Activated T-helper 1 cell treated with anti-CD3 and anti-CD28 coated beads, Interleukin-12 subunit alpha, Interleukin-12 subunit beta, Interleukin-2, Interleukin-4 antibody, amounts not matched to agents 30 ng/mL and 10 ng/mL and 1 ng/mL, durations not matched to agents 14 hours and 24 hours and 36 hours (primary cell): ENCODE measurements around the gene DDX41. TPM values are rescaled to one million over a fixed set of nuclear protein-coding genes. Genes with fewer than 3 reads are reported as not detected.
A peak's percentile ranks its signal among the peaks of the same experiment; 100 is the strongest.

Experiments used
- DNase-seq: peaks from one replicate; pipeline ENCODE4 v3.0.0; 2021; ENCODE audit warnings: low spot score
- H3K27ac Mint-ChIP-seq: one replicate; pipeline ENCODE4 v1.8.0; 2021; ENCODE audit warnings: mild to moderate bottlenecking, mixed read lengths
- H3K27me3 Mint-ChIP-seq: one replicate; pipeline ENCODE4 v1.8.0; 2022; ENCODE audit warnings: mild to moderate bottlenecking, moderate library complexity, mixed read lengths; ENCODE audit not compliant: insufficient read depth
- H3K36me3 Mint-ChIP-seq: one replicate; pipeline ENCODE4 v1.8.0; 2021; ENCODE audit warnings: low read depth, mixed read lengths
- H3K4me1 Mint-ChIP-seq: one replicate; pipeline ENCODE4 v1.8.0; 2021; ENCODE audit warnings: low read depth, mixed read lengths
- H3K4me3 Mint-ChIP-seq: one replicate; pipeline ENCODE4 v1.8.0; 2021; ENCODE audit warnings: mild to moderate bottlenecking, moderate library complexity, mixed read lengths
- H3K9me3 Mint-ChIP-seq: one replicate; pipeline ENCODE4 v1.8.0; 2021; ENCODE audit warnings: mixed read lengths
- intact Hi-C: fragments of 100-400 bp; cut with micrococcal nuclease; formaldehyde crosslinking; loops from one replicate; pipeline ENCODE4 v1.15.1; 2024
- total RNA-seq: library from RNA; stranded (reverse); gene quantifications from 2 replicates; pipeline ENCODE4 v1.2.3, GENCODE V29; 2022

The DDX41 gene
- total RNA-seq, 1 donor from 2014 or later, result 166 TPM

- no peaks in the 10 kb centered on the region for H3K27me3 Mint-ChIP-seq
- peaks cover 22% of the 10 kb centered on the region for H3K36me3 Mint-ChIP-seq
- no peak for DNase-seq
- H3K27ac Mint-ChIP-seq, result peak overlapping the region; percentile 23
- H3K9me3 Mint-ChIP-seq, result no peaks in the 10 kb centered on the region
- no peak overlapping the region for H3K4me3 Mint-ChIP-seq
- no peaks in the 10 kb centered on the region for H3K4me1 Mint-ChIP-seq
- intact Hi-C loops, result no loop called here
Measured at GRCh38 chr5:177531209-177531940, 14.6 kb upstream of the DDX41 start.

GRCh38 chr5:177530638-177531037 is 13.9 kb upstream of the DDX41 start:
- intact Hi-C loops, result no loop called here
- no peak for DNase-seq
- Mint-ChIP-seq H3K9me3 (no peaks in the 10 kb centered on the region), H3K27ac (peak overlapping the region; percentile 23), H3K4me3 (no peak overlapping the region), H3K27me3 (no peaks in the 10 kb centered on the region), H3K36me3 (peaks cover 23% of the 10 kb centered on the region), H3K4me1 (no peaks in the 10 kb centered on the region)

DNA sequence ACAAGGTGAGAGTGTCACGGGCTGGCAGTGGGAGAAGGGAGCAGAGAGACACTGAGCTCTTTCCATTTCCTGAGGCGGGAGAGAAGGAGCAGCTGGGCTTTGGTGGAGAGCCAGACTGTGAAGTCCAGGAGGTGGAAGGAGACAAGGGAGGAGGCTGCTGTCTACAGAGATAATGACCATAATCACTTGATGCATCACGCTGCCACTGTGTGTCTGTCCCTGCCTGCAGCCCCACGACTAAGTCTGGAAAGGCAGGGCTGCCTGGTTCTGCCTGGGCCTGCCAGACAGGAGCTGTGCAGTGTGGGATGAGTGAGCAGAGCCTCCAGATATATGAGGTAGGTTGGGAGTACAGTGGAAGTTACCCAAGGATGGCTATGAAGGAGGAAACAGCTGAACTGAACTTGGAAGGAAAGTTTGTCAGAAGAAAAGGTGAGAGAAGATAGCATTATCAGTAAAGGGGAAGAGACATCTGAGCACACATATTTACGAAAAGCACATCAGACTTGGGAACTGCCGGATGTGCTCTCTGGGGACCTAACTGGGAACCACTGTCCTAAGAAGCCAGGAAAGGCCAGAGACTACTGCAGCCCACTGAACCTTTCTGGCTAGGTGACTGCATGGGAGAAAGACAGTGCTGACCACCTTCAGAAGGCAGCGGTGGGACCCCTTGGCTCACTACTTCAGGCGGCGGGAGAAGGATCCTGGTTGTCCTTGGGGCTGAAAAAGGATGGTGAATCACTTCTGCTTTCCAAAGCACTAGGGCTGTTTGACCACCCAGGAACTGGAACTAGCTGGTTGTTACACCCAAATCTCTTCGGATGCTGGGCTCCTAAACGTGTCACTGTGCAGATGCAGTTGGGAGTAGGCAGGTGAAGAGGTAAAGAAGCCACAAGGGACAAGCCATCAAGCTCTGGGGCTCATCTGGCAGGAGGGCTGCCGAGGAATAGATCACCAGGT is 12.8 kb upstream of the DDX41 start:
- Mint-ChIP-seq H3K27me3 (no peaks in the 10 kb centered on the region), H3K27ac (no peak overlapping the region), H3K36me3 (peaks cover 24% of the 10 kb centered on the region), H3K9me3 (no peaks in the 10 kb centered on the region), H3K4me3 (no peak overlapping the region), H3K4me1 (no peaks in the 10 kb centered on the region)
- DNase-seq, result no peak
- intact Hi-C loops, result no loop called here

- H3K9me3 Mint-ChIP-seq, result no peaks in the 10 kb centered on the region
- no peaks in the 10 kb centered on the region for H3K4me1 Mint-ChIP-seq
- H3K27ac Mint-ChIP-seq, result no peak overlapping the region
- intact Hi-C loops, result no loop called here
- no peak overlapping the region for H3K4me3 Mint-ChIP-seq
- DNase-seq, result no peak
- peaks cover 20% of the 10 kb centered on the region for H3K36me3 Mint-ChIP-seq
- H3K27me3 Mint-ChIP-seq, result no peaks in the 10 kb centered on the region
Measured at GRCh38 chr5:177528631-177529030, 11.9 kb upstream of the DDX41 start.

- H3K9me3 Mint-ChIP-seq, result no peaks in the 10 kb centered on the region
- intact Hi-C loops, result no loop called here
- H3K27ac Mint-ChIP-seq, result no peak overlapping the region
- H3K4me1 Mint-ChIP-seq, result no peaks in the 10 kb centered on the region
- H3K27me3 Mint-ChIP-seq, result no peaks in the 10 kb centered on the region
- no peak for DNase-seq
- H3K4me3 Mint-ChIP-seq, result no peak overlapping the region
- H3K36me3 Mint-ChIP-seq, result peaks cover 20% of the 10 kb centered on the region
Measured at GRCh38 chr5:177527595-177527994, 10.8 kb upstream of the DDX41 start.

DNA sequence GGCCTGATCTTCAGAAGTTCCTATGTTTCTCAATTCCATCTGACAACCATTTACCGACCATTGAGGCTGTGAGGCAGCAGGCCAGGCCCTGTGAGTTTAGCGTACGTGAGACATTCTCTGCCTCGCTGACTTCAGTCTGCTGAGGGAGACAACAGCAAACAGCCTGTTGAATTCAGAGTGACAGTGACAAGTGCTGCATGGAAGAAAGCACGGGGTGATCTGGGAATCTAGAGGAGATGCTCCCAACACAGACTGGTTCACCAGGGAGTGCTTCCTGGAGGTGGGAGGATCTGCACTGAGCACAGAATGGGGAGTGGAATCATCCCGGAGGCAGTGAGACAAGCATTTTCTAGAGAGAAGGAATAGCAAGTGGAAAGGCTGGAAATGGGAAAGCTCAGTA is 10.0 kb upstream of the DDX41 start:
- Mint-ChIP-seq H3K36me3 (peaks cover 17% of the 10 kb centered on the region), H3K4me3 (no peak overlapping the region), H3K27me3 (no peaks in the 10 kb centered on the region), H3K27ac (no peak overlapping the region), H3K9me3 (no peaks in the 10 kb centered on the region), H3K4me1 (peaks cover under 1% of the 10 kb centered on the region)
- intact Hi-C loops, result no loop called here
- no peak for DNase-seq

DNA sequence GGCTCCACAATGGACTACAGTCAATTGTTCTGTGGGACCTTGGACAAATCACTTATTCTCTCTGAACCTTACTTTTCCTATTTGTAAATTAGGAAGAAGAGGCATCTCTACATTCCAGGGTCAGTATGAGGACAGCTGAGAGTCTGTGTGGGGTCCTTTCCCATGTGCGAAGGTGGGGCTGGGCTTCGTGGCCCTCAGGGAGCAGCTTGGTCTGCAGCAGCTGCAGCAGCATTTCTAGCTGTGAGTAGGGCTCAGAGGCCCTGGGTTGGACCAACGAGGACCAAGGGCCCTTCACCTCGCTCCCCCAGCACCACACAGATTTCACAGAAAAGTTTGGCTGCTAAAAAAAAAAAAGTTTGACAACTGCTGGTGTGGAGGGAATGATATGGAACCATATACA is 9.4 kb upstream of the DDX41 start:
- Mint-ChIP-seq H3K4me3 (no peak overlapping the region), H3K27ac (no peak overlapping the region), H3K27me3 (no peaks in the 10 kb centered on the region), H3K4me1 (peaks cover 6% of the 10 kb centered on the region), H3K36me3 (peaks cover 17% of the 10 kb centered on the region), H3K9me3 (no peaks in the 10 kb centered on the region)
- intact Hi-C loops, result no loop called here
- no peak for DNase-seq

DNA sequence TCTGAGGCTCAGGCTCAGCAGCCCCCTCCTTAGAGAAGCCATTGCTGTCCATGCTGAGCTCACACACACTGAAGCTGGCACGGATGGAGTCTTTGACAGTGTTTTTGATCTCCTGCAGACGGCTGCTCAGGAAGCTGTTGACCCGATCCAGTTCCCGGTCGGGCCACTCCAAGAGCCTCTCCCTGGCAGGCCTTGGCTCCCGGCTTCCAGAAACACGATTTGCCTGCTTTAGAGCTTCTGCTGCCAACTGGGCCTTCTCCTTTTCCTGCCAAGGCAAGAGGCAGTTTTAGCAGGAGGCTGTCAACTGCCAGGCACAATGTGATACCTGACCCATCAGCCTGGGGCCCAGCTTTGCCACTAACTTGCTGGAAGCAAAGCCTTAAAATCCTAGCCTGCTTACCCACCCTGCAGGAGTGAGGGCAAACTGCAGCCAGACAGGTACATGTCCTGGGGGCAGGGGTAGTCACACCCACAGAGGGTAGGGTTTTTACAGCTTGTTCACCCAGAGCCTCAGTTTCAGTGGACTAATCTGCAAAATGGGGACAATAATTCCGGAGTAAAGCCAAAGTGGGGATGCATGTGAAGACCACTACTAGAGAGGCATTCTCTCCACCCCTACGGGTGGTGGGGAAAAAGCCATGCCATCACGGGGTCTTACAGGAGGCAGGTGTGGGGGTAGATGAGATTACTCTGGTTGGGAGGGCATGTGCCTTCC is 8.3 kb upstream of the DDX41 start:
- Mint-ChIP-seq H3K9me3 (no peaks in the 10 kb centered on the region), H3K4me1 (peaks cover 15% of the 10 kb centered on the region), H3K27me3 (no peaks in the 10 kb centered on the region), H3K4me3 (no peak overlapping the region), H3K27ac (no peak overlapping the region), H3K36me3 (peaks cover 15% of the 10 kb centered on the region)
- DNase-seq, result no peak
- intact Hi-C loops, result no loop called here

- Mint-ChIP-seq H3K4me3 (no peak overlapping the region), H3K36me3 (peaks cover 16% of the 10 kb centered on the region), H3K27me3 (no peaks in the 10 kb centered on the region), H3K4me1 (peaks cover 17% of the 10 kb centered on the region), H3K9me3 (no peaks in the 10 kb centered on the region), H3K27ac (no peak overlapping the region)
- intact Hi-C loops, result no loop called here
- DNase-seq, result no peak
Measured at GRCh38 chr5:177524539-177524900, 7.8 kb upstream of the DDX41 start.

DNA sequence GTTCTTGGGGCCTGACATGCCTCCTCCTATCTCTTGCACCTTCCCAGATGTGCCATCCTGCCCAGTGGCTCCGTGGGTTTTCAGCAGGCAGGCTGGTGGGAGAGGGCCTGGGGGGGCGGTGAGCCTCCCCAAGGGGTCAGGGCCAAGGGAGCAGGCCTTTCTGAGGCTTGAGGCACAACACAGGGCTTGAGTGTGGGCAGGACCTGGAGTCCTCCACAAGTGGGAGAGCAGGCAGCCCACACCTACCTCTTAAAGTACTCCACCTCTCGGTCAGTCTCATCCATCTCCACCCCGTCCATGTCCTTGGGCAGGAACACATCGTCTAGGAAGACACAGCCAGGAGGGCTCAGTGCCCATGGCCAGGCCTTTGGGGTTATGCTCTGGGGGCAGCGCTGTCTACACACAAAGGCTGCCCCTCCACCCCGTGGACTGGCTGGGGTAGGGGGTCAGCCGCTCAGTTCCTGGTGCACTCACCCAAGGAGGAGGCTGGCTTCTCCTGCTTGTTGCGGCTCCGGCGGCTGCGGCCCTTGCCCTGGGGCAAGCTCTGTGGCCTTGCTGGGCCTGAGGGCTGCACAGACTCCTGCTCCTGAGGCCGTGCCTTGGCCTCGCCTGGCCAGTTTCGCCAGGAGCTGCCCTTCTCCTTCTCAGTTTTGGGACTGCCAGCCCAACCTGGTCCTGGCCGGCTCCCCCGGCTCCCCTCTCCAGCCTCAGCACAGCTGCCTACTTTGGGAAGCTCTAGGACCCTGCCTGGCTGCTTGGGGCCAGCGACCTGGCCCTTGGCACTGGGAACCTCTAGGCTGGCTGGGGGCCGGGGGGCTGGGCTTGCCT is 7.2 kb upstream of the DDX41 start:
- Mint-ChIP-seq H3K4me1 (peaks cover 22% of the 10 kb centered on the region), H3K27me3 (no peaks in the 10 kb centered on the region), H3K36me3 (peaks cover 18% of the 10 kb centered on the region), H3K9me3 (no peaks in the 10 kb centered on the region), H3K4me3 (no peak overlapping the region), H3K27ac (no peak overlapping the region)
- no peak for DNase-seq
- intact Hi-C loops, result no loop called here

- intact Hi-C loops, result no loop called here
- Mint-ChIP-seq H3K9me3 (no peaks in the 10 kb centered on the region), H3K36me3 (peaks cover 23% of the 10 kb centered on the region), H3K4me1 (peaks cover 25% of the 10 kb centered on the region), H3K27ac (no peak overlapping the region), H3K4me3 (no peak overlapping the region), H3K27me3 (no peaks in the 10 kb centered on the region)
- no peak for DNase-seq
Measured at GRCh38 chr5:177520916-177521513, 4.3 kb upstream of the DDX41 start.

DNA sequence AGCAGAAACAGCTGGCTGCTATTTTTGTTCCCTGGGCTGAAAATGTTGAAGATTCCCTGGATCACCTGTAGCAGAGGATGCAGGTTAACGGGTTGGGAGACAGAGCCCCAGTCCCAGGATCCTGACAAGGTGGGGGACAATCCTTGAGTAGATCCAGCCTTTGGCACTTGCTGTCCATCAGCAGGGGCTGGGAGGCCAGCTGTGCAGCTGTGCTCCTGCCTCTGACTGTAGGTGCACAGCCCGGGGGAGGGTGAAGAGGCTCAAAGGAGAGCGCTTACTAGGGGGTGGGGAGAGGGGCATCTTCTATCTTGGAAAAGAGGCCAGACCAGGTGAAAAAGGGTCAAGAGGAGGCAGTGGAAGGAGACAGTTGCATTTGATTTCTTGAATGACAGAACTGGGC is 3.5 kb upstream of the DDX41 start:
- Mint-ChIP-seq H3K27me3 (no peaks in the 10 kb centered on the region), H3K36me3 (peaks cover 24% of the 10 kb centered on the region), H3K9me3 (no peaks in the 10 kb centered on the region), H3K27ac (peak overlapping the region; percentile 30), H3K4me3 (no peak overlapping the region), H3K4me1 (peaks cover 32% of the 10 kb centered on the region)
- no peak for DNase-seq
- intact Hi-C loops, result no loop called here
